Astrocyte (in vitro differentiated cells and primary cell): ENCODE data around the gene TSPAN15.

Experiments
- EZH2 ChIP-seq: IDR thresholded peaks from 2 replicates; pipeline ENCODE4 v1.6.1; 2012; ENCODE audit warnings: mild to moderate bottlenecking, low read length, inconsistent platforms; ENCODE audit not compliant: insufficient read depth
- TF ChIP-seq, protein P1 (sequence below): IDR thresholded peaks from 2 replicates; pipeline ENCODE4 v1.5.1; 2011; ENCODE audit warnings: low read depth, mild to moderate bottlenecking, inconsistent platforms, low read length, moderate library complexity; ENCODE audit not compliant: insufficient read depth

- no peak for TF ChIP-seq EZH2
- TF ChIP-seq, protein P1, sequence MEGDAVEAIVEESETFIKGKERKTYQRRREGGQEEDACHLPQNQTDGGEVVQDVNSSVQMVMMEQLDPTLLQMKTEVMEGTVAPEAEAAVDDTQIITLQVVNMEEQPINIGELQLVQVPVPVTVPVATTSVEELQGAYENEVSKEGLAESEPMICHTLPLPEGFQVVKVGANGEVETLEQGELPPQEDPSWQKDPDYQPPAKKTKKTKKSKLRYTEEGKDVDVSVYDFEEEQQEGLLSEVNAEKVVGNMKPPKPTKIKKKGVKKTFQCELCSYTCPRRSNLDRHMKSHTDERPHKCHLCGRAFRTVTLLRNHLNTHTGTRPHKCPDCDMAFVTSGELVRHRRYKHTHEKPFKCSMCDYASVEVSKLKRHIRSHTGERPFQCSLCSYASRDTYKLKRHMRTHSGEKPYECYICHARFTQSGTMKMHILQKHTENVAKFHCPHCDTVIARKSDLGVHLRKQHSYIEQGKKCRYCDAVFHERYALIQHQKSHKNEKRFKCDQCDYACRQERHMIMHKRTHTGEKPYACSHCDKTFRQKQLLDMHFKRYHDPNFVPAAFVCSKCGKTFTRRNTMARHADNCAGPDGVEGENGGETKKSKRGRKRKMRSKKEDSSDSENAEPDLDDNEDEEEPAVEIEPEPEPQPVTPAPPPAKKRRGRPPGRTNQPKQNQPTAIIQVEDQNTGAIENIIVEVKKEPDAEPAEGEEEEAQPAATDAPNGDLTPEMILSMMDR, result no peak
These were observed 48.9 kb upstream of the TSPAN15 start for GRCh38 chr10:69402386-69402785.
